ENCODE results near the gene CAPRIN1.

CAPRIN1 gene

GRCh38 chr11:34145847-34146381 is 94.4 kb downstream of the CAPRIN1 start:
- no peak for TF ChIP-seq CTCF (IDR thresholded peaks at IDR 0.05; ENCODE audit: insufficient read depth, low read length, poor library complexity, severe bottlenecking)
- peak; percentile 52 for DNase-seq (ENCODE audit: extremely low read depth, insufficient read length)
- no peak overlapping the region for H3K4me3 ChIP-seq (replicated peaks; ENCODE audit: low read depth, low read length)
- H3K27me3 ChIP-seq (replicated peaks; ENCODE audit: control insufficient read depth, insufficient read depth, low read length), result no peaks in the 10 kb centered on the region
- peaks cover 42% of the 10 kb centered on the region for H3K36me3 ChIP-seq (ENCODE audit: control insufficient read depth, insufficient read depth, low read length)

DNA sequence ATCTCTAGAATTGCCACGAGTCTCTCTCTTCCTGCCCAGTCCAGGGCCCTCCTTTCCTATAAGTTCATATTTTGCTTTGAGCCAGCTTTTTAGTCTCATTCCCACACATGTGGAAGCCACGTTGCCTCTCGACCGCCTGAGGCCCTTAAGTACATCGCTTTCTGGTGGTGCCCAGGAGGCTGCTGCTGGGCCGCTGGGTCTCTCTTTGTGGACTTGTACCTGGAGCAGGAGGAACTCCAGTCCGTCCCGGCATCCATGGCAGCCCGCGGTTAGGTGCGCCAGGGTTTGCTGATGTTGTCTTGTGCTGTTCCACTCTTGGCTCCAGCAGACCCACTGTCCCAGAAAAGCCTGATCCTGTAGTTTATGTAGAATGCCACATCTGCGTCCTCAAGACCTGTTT is 94.9 kb downstream of the CAPRIN1 start:
- TF ChIP-seq CTCF (IDR thresholded peaks at IDR 0.05; ENCODE audit: insufficient read depth, low read length, poor library complexity, severe bottlenecking), result no peak
- no peak for DNase-seq (ENCODE audit: extremely low read depth, insufficient read length)
- Histone ChIP-seq H3K36me3 (ENCODE audit: control insufficient read depth, insufficient read depth, low read length) (peaks cover 43% of the 10 kb centered on the region), H3K27me3 (replicated peaks; ENCODE audit: control insufficient read depth, insufficient read depth, low read length) (no peaks in the 10 kb centered on the region), H3K4me3 (replicated peaks; ENCODE audit: low read depth, low read length) (no peak overlapping the region)

DNA sequence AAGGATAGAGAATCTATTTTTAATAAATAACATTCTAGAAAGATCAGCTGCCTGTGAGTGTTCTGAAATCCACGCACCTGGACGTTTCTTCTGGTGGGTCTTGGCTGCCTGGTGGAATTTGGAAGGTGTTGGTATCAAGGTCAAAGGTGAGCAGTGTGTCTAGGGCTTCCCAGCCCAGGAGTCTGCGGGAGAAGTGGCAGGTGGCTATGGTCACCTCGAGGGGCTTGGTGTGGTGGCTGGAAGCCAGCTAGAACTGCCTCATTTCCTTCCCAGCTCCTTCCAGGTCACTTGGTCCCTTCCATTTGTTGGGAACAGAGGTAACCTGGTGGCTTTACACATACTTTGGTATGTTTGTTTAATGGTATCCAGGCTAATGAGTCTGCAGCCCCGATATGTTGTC is 95.3 kb downstream of the CAPRIN1 start:
- no peak for TF ChIP-seq CTCF (IDR thresholded peaks at IDR 0.05; ENCODE audit: insufficient read depth, low read length, poor library complexity, severe bottlenecking)
- no peak overlapping the region for H3K4me3 ChIP-seq (replicated peaks; ENCODE audit: low read depth, low read length)
- no peak for DNase-seq (ENCODE audit: extremely low read depth, insufficient read length)
- peaks cover 42% of the 10 kb centered on the region for H3K36me3 ChIP-seq (ENCODE audit: control insufficient read depth, insufficient read depth, low read length)
- no peaks in the 10 kb centered on the region for H3K27me3 ChIP-seq (replicated peaks; ENCODE audit: control insufficient read depth, insufficient read depth, low read length)

DNA sequence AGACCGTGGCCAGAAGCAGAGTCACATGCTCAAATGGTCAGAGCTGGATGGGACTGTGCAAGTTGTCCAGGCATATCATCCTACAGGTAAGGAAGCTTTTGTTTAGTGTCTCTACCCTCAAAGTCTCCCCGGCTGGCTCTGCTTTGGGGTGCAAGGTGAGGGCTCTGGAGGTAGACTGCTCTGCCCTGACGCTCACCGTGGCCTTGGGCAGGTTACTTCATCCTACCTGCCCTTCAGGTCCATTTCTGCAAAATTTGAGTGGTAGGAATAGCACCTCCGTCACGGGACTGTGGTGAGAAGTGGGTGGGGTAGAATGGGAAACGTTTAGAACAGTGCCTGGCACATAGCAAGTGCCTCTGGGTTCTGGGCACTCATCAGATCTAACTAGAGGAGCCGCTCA is 96.0 kb downstream of the CAPRIN1 start:
- Histone ChIP-seq H3K36me3 (ENCODE audit: control insufficient read depth, insufficient read depth, low read length) (peaks cover 47% of the 10 kb centered on the region), H3K4me3 (replicated peaks; ENCODE audit: low read depth, low read length) (no peak overlapping the region), H3K27me3 (replicated peaks; ENCODE audit: control insufficient read depth, insufficient read depth, low read length) (no peaks in the 10 kb centered on the region)
- no peak for DNase-seq (ENCODE audit: extremely low read depth, insufficient read length)
- no peak for TF ChIP-seq CTCF (IDR thresholded peaks at IDR 0.05; ENCODE audit: insufficient read depth, low read length, poor library complexity, severe bottlenecking)

DNA sequence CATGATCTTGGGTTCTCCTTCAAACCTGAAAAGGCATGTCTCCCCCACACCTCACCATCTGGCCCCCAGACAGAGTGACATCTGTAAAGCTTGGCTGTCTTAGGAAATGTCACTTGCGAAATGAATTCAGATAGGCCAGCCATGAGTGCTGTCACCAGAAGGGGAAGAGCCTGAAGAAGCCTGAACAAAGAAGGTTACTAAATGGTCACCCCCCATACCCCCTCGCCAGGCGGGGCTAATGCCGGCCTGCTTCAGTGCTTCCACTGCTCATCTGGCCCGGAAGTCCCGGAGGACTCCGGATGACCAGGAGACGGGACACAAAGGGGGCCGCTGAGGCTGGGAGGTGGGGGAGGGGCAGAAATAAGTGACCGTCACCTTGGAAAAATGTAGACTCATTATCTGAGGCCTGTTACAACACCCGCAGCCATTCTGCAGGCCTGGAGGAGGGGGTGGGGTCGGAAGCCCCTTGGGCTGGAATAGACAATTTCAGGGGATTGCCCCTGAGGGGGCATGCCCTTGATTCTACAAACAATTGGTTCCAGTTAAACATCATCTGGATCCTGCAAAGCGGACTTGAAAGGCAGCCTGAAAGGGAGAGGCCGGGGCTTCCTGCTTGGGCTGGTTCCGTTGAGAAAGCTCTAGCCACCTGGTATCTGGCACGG is 97.1 kb downstream of the CAPRIN1 start:
- TF ChIP-seq CTCF (IDR thresholded peaks at IDR 0.05; ENCODE audit: insufficient read depth, low read length, poor library complexity, severe bottlenecking), result no peak
- Histone ChIP-seq H3K36me3 (ENCODE audit: control insufficient read depth, insufficient read depth, low read length) (peaks cover 43% of the 10 kb centered on the region), H3K27me3 (replicated peaks; ENCODE audit: control insufficient read depth, insufficient read depth, low read length) (no peaks in the 10 kb centered on the region), H3K4me3 (replicated peaks; ENCODE audit: low read depth, low read length) (no peak overlapping the region)
- no peak for DNase-seq (ENCODE audit: extremely low read depth, insufficient read length)
